GM19463 (cell line): ENCODE data around the gene PSENEN.
A peak's percentile ranks its signal among the peaks of the same experiment; 100 is the strongest.

Source experiments
- ATAC-seq: cut with Tn5 transposase; IDR thresholded peaks from one replicate; pipeline ENCODE4 v1.9.1; 2021; ENCODE audit warnings: mild to moderate bottlenecking, moderate library complexity; ENCODE audit not compliant: unreplicated experiment

PSENEN gene

DNA sequence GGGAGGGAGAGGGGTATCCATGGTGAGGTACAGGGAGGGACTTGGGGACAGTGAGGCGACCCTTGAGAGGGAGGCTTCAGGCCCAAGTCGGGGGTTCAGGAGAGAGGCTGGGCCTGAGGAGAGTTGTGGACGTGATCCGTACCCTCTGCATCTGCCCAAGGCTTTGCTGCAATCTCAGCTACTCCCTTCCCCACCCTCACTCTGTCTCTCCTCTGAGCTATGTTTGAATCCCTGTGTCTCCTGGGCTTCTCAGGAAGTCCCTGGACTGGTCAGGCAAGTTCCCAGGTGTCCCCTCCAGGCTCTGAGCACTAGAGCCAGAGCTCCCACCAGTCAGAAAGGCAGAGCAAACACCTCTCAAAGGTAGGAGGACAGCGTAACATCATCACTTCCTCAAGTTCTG, 4.7 kb downstream of the PSENEN start:
- ATAC-seq = no peak

DNA sequence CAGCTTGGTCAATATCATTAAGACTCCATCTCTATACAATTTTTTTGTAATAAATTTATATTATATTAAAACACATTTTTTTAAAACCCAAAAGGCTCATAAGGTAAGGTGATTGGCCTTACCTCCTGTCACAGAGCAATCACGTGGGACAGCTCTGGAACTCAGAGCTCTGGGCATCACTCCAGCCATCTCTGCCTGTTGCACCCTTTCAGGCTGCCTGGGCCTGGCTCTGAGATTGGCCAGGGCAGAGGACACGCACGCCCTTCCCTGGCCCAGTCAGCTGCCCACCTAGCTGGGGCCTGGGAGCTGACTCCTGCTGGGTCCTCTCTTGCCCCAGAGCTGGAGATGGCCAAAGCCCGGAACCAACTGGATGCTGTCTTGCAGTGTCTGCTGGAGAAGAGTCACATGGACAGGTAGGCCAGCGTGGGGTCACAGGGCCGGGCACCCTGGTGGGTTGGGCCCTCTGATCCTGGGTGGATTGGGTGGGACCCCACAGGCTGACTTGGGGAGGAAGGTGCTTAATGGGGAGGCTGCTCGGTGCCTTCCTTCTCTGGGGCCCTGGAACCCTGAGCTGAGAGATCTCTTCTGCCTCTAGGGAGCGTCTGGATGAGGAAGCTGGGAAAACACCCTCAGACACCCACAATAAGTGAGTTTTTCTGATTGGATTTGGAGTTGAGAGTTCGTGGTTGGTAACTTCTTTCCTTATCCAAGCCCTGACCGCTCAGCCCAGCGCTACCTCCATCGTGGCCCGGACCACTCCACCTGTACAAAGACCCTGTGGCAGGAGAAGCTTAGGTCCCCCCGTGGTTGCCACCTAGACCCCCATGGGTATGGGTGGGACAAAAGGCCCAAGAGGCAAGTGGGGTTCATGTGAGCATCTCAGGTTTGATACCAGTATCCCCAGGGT, 6.6 kb downstream of the PSENEN start:
- no peak for ATAC-seq

DNA sequence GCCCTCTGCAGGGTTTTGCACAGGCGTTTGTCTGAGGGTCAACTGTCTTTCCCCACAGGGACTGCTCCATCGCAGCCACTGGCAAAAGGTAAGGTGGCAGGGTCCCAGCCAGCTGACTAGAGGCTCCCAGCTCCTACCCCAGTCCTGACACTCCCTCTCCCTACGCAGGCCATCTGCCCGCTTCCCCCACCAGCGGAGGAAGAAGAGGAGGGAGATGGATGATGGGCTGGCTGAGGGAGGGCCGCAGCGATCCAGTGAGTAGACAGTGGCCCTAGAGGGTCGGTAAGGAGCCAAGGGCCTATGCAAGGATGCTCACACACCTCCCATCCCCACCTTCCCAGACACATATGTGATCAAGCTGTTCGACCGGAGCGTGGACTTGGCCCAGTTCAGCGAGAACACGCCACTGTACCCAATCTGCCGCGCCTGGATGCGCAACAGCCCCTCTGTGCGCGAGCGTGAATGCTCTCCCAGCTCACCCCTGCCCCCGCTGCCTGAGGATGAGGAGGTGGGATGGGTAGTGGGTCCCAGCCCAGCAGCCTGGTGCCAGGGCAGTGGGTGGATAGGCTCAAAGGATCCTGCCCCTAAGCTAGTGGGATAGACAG, 7.4 kb downstream of the PSENEN start:
- no peak for ATAC-seq

DNA sequence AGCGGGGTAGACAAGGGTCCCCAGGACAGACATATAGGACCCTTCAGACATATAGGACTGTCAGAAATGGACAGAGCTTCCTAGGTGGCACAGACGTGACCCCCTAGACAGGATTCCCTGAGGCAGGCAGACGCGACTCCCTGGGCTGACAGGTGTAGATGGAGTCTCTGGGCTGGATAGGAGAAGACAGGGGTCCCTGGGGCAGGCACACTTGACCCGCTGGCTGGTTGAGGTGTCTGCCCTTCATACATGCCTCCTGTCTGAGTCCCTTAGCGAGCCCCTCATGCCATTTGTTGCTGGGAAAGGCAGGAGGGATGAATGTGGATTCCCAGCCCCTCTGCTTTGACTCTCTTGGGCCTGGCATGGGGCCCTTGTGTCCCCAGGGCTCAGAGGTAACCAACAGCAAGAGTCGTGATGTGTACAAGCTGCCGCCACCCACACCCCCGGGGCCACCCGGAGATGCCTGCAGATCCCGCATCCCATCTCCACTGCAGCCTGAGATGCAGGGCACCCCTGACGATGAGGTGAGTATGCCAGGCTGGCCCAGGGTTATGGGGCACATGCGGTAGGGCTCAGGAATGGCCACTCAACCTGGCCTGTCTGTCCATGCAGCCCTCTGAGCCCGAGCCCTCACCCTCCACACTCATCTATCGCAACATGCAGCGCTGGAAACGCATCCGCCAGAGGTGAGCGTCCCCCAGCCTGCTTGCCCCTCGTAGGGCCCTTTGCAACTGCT, 8.4 kb downstream of the PSENEN start:
- no peak for ATAC-seq

DNA sequence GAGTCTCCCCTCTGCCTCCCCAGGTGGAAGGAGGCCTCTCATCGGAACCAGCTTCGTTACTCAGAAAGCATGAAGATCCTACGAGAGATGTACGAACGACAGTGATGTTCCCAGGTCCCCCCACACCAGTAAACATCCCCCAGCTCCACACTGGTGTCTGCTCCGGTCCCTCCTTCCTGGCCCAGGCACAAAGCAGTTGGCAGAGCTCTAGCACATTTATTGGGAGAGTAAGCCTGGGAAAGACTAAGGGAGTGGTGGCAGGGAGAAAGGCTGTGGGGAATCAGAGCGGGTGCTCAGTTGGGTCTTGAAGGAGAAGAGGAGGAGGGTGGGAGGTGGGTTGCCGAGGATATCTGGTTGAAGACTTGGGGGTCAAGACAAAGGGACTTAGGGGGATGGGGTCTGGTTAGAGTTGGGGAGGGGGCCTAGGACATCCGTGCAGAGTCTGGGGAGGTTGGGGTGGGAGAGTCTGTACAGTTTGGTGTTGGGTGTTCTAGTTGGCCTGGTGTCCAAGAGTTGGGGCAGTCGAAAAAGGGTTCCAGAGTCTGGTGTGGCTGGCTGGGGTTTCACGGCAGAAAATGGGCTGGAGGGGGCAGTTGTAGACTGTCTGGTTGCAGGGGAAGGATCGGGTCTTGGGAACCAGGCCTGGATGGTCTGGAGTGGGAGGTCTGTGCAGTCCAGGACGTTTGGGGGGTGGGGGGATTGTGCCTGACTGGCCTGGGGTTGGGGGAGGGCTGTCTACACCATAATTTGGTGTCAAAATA, 9.1 kb downstream of the PSENEN start:
- no peak for ATAC-seq

DNA sequence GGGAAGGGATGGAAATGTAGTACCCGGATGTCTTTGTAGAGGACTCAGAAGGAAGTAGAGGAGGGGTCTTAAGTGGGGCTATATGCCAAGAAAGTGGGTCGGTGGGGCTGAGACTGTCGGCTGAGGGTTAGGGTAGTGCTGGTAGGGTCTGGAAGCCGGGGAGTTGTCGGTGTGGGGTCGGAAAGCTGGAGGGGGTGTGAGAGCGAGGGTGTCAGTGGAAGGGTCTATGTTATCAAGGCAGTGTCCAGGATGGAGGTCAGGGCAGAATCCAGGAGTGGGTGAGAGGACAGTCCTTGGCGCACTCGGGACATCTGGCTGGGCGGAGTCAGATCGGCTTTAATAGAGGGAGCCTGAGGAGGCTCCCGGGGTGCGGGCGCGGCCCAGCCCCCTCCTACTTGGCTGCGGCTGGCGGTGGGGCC, 9.7 kb downstream of the PSENEN start:
- ATAC-seq = no peak

DNA sequence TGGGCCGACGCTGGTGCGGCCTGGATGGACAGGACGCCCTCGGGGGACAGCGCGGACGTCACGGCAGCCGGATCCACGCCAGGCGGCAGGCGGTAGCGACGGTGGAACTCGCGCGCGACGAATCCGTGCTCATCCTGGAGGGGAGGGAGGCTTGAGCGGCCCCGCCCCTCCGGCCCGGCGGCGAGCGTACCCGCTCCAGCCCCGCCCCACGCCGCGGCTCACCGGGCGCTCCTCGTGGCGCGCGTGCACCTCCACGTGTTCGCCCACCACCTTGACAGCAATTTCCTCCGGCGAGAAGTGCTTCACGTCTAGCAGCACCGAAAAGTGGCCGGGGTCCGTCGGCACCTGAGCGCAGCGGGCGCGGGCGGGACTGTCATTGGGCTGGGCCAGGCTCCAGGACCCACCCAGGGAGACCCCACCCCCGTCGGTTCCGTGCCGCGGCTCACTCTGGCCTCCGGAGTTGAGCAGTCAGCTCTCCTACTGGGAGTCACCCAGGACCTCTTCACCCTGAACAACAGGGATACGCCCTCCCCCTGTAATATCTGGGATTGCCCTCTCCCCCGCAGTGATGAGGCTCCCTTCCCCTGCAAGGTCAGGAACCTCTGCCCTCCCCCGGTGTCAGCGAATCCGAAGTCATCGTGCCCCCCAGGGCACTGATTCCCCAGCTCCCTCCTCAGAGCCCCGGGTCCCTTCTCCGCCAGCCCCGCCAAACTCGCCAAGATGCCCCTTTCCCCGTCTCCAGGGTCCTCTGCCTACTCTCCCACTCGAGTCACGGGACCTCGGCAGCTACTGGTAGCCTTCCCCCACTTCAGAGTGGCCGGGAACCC, 10.3 kb downstream of the PSENEN start:
- ATAC-seq = no peak

DNA sequence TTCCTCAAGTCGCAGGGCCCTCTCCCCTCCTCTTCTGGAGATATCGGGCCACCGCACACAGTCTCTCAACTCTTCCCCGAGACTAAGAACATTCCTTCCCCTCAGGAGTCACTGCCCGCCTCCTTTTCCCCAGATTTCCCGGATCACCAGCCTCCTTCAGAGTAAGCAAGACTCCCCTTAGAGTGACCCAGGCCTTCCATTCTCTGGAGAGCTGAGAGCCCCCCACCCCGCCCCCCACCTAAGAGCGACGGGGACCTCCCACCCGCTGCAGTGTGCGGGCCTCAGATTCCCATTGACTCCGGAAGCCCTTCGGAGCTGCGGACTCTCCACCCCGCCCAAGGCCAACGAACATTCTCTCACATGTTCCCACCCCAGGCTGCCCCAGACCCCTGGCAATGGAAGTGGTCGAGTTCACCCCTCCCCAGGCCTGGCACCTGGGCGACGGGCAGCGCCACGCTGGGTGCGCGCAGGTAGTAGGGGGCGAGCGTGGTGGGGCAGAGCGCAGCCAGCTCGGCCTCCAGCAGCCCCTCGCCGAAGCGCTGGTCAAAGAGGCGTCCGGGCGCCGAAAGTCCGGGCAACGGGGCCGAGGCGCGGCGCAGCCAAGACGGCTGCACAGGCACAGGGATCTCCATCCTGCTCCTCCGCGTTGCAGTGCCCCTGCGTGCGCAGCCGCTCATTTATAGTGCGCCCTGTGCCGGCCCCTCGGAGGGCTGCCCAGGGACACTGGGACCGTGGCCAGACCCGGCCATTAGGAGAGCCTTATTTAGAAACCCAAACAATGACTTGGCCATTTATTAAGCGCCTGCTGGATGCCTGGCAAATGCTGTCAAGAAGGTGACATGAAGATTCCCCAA, 11.2 kb downstream of the PSENEN start, which contains the start of gene HSPB6:
Gene HSPB6 (minus strand): TSS at position 653 of the 854 bp plus-strand sequence. CDS start 21 bp downstream, at position 632.
- no peak for ATAC-seq

DNA sequence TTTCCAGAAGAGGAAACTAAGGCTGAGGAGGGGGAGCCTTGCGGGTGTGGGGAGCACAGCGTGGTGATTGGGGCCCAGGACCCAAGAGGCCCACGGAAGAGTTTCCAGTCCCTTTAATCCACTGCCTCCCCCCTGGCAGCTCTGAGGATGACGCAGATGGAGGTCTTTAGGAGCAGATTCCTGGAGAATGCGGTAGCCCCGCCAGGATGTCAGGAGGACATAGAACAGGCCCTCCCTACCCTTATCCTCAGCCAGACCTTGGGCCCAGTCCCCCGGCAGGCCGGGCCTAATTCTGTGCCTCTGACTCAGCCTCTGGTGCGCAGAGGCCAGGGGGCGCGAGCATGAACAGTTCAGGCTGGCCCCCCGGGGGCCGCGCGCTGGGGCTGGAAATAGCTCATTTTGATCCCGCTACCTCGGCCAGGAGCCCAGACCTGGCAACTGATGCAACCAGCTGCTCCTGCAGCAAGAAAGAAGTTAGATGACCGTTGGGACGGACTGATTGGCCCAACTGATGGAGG, 11.8 kb downstream of the PSENEN start:
- no peak for ATAC-seq

DNA sequence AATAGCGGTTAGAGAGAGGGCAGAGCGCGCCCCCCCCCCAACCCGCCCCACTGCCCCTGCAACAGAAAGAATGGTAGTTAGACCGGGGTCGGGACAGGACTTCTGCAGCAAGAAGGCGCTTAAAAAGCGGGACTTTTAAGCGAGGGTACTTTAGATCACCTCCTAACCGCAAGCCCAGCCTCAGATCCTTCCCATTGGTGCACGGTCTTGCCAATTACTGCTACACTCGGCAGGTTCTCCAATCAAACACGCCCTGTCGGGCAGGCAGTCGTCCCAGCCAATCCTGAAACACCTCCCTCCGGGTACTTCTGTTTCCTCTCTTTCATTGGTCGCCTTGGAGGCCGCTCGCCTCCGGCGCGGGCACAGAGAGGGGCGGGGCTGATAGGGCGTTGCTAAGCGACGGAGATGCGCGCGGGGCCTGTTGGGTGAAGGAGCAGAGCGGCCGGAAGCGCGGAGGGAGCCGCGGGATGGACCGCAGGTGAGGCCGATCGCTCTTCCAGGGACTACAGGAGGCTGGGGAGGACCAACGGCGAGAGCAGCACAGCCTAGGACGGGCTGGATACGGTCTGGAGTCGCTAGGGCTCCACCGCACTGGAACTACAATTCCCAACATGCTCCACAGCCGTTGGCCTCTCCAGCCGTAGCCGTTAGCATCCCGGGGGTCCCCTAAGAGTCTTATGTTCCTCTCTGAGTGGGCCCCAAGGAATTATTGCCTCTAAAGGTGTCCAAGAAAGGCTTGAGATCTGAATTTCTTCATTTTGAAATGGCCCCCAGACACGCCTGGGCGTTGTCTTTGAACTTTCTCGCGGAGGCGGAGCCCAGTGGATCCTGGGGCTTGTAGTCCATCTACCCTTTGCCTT, 12.5 kb downstream of the PSENEN start, which contains the start of gene PROSER3:
Gene PROSER3 (plus strand): TSS at position 428 of the 860 bp plus-strand sequence. CDS start 40 bp downstream, at position 468.
- ATAC-seq = peak; percentile 94

DNA sequence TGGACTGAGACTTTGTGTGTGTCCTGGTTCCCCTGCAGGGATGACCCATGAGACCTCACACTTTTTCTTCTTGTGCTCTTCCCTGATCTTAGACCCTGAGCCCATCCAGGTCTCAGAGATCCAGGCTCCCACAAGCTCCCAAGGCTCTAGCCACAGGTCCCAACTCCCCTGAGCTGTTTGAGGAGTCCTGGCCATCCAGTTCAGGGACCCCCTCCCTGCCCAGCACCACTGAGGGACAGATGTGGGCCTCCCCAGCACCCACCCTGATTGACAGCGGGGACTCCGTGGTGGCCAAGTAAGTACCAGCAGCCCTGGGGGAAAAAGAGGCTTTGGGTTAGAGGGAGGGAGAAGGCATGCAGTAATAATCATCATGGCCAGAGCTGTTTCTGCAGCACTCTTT, 14.2 kb downstream of the PSENEN start:
- no peak for ATAC-seq

DNA sequence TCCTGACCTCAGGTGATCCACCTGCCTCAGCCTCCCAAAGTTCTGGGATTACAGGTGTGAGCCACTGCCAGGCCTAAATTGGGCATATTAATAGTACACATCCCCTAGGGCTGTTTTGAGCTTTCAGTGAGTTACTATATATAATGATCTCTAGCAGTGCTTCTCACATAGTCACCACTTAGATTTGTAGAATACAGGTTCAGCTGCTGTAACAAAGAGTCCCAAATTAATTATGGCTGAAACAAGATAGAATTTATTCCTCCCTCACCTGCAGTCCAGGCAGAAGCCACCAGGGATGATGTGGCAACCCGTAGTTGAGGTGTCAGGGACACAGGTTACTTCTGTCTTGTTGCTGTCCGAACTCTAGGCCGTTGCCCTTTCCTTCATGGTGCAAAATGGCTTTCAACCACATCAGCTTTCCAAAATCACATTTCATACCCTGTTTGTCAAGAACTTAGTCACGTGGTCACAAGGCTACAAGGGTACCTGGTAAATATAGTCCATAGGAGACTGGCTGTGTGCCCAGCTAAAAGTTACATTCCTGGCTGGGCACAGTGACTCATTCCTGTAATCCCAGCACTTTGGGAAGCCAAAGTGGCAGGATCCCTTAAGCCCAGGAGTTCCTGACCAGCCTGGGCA, 15.4 kb downstream of the PSENEN start:
- ATAC-seq = no peak

DNA sequence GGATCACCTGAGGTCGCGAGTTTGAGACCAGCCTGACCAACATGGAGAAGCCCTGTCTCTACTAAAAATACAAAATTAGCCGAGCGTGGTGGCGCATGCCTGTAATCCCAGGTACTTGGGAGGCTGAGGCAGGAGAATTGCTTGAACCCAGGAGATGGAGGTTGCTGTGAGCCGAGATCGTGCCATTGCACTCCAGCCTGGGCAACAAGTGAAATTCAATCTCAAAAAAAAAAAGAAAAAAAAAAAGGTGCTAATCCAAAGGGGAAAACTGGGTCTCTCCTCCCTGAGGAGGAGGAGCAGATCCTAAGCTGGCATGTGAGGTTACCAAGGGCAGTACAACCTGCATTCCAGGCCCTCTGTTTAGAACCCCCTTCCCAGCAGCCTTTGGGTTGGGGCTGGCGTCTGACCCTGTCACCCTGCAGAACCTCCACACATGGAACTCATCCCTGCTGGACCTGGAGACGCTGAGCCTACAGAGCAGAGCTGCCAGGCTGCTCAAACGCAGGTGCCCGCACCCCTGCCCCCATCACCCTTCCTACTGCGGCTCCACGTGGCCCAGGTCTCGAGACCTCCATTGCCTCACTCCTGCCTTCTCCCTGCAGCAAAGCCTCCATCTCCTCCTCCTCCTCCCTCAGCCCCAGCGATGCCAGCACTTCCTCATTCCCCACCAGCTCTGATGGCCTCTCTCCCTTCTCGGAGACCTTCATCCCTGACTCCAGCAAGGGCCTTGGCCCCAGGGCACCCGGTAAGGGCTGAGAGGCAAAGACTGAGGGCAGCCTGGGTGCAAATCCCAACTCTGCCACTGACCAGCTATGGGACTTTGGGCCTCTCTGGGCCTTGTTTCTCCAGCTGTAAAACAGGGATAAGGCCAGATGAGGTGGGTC, 19.2 kb downstream of the PSENEN start:
- ATAC-seq = no peak

DNA sequence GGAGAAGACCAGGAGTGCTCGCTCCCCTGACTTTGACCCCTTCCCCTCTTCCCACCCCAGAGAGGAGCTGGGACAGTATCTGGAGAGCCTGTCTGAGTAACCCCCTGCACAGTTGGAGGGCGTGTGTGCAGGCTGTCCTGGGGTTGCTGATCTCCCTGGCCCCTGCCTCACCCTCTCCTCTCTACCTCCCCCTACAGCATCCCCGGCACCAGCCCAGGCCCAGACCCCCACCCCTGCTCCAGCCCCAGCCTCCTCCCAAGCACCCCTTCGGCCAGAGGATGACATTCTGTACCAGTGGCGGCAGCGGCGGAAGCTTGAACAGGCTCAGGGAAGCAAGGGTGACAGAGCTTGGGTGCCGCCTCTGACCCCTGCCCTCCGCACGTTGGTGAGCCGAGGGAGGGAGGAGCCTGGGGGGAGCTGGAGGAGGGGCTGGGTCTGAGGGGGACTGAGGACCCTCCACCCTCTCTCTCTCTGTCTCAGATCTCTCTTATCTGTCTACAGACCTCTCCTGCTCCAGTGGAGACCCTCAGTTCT, 21.2 kb downstream of the PSENEN start:
- no peak for ATAC-seq

DNA sequence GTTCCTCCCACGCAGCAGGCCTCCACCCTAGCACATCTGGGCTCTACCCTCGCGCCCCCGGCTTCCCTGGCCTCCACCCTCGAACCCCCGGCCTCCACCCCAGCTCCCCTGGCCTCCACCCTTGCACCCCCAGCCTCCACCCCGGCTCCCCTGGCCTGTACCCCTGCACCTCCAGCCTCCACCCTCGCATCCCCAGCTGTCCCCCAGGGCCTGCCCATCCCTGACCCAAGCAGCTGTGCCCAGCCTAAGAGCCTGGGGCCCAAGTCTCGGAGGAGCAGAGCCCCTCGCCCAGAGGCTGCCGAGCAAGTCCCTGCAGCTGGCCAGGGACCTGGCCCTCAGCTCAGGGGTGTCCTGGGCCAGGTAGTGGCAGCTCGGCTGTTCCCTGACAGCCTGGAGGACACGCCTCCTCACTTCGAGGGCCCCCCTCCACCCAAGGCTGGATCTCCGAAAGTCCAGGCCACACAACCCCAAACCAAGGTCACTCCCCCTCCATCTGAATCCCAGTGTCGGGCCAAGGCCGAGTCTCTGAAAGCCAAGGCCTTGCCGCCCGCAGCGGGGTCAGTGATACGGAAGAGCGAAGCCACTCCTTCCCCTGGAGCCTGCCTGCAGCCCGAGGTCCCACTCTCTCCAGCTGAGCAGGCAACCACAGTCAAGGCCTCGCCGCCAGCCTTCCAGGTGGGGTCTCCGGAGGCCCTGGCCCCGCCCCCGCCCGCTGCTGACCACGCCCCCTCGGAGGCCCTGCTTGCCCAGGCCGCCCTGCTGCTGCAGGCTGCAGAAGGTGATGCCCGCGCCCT, 22.0 kb downstream of the PSENEN start:
- ATAC-seq = no peak
